ENCODE results near the gene PRKN.

GRCh38 chr6:161432546-161432945 is 1295.0 kb downstream of the PRKN start:
- TF ChIP-seq EZH2 (IDR thresholded peaks at IDR 0.05; ENCODE audit: insufficient read depth, poor library complexity, severe bottlenecking) (no peak), EZH2phosphoT487 (IDR thresholded peaks at IDR 0.05; ENCODE audit: insufficient read depth, low read depth) (no peak)
